GM18526 (cell line): ENCODE data around the gene KCNAB2.

Experiments used
- POLR2A ChIP-seq: IDR thresholded peaks from 3 replicates; pipeline ENCODE4 v1.6.1; 2011; ENCODE audit not compliant: insufficient read length; ENCODE audit errors: extremely low read depth

The KCNAB2 gene

GRCh38 chr1:6102532-6102845 is 56.8 kb downstream of the KCNAB2 start:
- TF ChIP-seq POLR2A = no peak

- no peak for TF ChIP-seq POLR2A
Measured at GRCh38 chr1:6103111-6103853, 57.6 kb downstream of the KCNAB2 start.

- TF ChIP-seq POLR2A = no peak
Measured at GRCh38 chr1:6103854-6104530, 58.3 kb downstream of the KCNAB2 start.

DNA sequence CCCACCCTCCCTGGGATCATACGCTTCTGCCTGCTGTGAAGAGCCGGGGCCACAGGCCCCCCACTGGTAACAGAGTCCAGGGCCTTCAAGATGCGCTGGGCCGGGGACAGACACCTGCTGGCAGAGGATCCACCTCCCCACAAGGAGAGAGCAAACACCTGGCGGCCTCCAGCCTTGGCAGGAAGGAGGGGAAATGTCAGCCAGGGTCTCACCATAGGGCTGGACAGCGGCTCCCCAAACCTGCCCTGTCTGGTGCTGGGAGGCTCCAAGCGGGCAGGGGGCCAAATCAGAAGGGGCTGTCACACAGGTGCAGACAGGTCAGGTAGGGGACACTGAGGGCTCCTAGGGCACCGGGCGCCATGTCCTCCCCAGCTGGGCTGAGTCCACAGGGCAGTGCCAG is 58.9 kb downstream of the KCNAB2 start:
- TF ChIP-seq POLR2A = no peak

- TF ChIP-seq POLR2A = no peak
Measured at GRCh38 chr1:6105218-6105679, 59.6 kb downstream of the KCNAB2 start.

- TF ChIP-seq POLR2A = no peak
Measured at GRCh38 chr1:6105763-6106162, 60.1 kb downstream of the KCNAB2 start.

GRCh38 chr1:6106321-6106731 is 60.6 kb downstream of the KCNAB2 start:
- TF ChIP-seq POLR2A = no peak

DNA sequence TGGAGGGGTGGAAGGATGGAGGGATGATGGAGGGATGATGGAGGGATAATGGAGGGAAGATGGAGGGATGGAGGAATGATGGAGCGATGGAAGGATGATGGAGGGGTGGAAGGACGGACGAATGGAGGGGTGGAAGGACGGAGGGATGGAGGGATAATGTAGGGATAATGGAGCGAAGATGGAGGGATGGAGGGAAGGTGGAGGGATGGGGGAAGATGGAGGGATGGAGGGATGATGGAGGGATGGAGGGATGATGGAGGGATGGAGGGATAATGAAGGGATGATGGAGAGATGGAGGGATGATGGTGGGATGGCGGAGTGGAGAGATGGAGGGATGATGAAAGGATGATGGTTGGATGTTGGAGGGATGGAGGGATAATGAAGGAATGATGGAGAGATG is 61.3 kb downstream of the KCNAB2 start:
- TF ChIP-seq POLR2A = no peak

DNA sequence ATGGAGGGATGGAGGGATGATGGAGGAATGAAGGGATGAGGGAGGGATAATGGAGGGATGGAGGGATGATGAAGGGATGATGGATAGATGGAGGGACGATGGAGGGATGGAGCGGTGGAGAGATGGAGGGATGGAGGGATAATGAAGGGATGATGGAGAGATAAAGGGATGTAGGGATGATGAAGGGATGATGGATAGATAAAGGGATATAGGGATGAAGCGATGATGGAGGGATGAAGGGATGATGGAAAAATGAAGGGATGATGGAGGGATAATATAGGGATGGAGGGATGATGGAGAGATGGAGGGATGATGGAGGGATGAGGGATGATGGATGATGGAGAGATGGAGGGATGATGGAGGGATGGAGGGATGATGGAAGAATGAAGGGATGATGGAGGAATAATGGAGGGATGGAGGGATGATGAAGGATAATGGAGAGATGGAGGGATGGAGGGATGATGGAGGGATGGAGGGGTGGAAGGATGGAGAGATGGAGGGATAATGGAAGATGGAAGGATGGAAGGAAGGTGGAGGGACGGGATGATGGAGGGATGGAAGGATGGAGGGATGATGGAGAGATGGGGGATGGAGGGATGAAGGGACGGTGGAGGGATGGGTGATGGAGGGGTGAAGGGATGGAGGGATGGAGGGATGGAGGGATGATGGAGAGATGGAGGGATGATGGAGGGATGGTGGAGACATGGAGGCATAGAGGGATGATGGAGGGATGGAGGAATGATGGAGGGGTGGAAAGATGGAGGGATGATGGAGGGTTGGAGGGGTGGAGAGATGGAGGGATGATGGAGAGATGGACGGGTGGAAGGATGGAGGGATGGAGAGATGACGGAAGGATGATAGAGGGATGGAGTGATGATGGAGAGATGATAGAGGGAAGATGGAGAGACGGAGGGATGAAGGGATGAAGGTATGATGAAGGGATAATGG is 62.0 kb downstream of the KCNAB2 start:
- no peak for TF ChIP-seq POLR2A

GRCh38 chr1:6108476-6108875 is 62.8 kb downstream of the KCNAB2 start:
- no peak for TF ChIP-seq POLR2A

GRCh38 chr1:6108937-6109614 is 63.4 kb downstream of the KCNAB2 start:
- TF ChIP-seq POLR2A = no peak

DNA sequence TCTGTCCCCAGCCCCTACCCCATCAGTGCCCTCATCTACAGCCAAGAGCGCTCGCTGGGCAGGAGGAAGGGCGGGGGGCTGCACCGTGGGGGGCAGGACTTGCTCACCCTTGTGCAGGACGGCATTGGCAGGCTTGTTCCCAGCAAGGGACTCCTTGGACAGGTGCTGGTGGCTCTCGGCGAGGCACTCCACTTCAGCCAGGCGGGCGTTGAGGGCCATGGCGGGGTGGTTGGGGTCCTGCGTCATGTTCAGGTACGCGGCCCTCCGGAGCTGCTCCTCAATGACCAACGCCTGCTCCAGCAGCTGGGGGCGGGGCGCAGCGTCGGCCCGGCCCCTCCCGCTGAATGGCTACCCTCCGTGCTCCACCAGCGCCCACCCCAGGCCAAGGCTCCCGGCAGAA is 64.0 kb downstream of the KCNAB2 start:
- no peak for TF ChIP-seq POLR2A

DNA sequence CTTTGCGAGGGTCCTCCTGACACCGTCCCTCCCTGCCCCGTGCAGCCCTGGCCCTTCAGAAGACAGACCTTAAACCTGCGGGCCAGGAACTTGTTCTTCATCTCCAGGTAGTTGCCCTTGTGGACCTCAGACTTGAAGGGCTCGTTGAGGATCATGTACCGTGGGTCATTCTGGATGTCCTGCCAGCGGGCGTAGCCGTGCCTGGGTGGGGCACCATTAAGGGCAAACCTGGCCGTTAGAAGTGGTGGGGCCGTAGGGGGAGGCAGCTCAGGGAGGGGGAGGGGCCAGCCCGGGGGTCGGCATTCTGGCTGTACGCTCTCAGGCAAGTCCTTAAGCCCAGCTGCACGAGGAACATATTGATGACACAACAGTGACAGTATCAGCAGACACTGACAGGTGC is 64.6 kb downstream of the KCNAB2 start:
- TF ChIP-seq POLR2A = no peak

- TF ChIP-seq POLR2A = no peak
Measured at GRCh38 chr1:6111571-6111970, 65.9 kb downstream of the KCNAB2 start.
